Measurements from ENCODE around the gene SYNE2.

Gene SYNE2

DNA sequence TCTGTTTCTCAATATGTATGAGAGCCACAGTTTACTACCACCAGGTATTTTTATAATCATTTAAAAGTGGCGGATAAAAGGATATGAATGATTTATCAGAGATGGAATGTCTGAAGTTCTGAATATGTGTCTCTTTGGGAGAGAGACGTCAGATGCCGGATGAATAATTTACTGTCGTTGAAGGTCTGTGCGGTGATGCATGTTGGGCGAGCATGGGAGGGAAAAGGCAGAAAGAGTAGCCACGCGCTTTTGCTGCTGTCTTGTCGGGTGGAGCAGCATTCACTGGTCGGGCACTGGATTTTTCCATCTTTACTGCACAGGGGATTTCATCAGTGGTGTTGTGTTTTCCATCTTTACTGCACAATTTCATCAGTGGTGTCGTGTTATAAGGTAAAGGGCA lies 65.6 kb downstream of the SYNE2 start:
- no peak for DNase-seq

GRCh38 chr14:63922696-63923421 lies 70.1 kb downstream of the SYNE2 start:
- DNase-seq, result no peak

DNA sequence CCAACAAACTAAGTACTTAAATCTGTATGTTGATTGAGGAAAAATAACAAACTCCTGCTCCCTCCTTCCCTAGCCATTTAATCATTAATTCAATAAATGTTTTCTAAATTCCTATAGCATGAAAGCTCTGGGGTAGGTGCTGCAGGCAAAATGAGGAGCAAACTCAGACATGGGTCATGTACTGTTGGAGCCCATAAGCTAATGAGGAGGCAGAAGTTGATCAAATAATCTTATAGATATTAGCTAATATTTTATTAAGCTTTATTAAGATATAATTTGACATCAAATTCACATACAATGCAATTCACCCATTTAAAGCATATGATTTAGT lies 70.6 kb downstream of the SYNE2 start:
- DNase-seq, result no peak

GRCh38 chr14:63924375-63924774 lies 71.6 kb downstream of the SYNE2 start:
- no peak for DNase-seq

DNA sequence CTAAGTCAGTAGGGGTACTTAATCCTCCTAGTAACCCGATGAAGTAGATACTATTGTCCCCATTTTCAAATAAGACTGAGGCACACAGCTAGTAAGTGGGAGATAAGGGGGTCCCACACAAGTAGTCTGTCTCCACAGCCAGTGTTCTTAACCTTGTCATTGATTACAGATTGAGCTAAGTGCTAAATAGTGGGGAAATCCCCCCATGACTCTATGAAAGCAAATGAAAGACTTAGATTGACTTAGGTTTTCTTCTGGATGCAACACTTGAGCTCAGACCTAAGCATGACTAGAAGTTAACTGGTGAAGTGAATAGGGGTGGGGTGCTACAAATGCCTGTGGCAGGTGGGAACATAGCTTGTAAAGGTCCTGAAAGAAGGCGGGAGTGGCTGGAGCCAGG lies 73.8 kb downstream of the SYNE2 start:
- no peak for DNase-seq

GRCh38 chr14:63928744-63929174 lies 76.0 kb downstream of the SYNE2 start:
- DNase-seq, result no peak

DNA sequence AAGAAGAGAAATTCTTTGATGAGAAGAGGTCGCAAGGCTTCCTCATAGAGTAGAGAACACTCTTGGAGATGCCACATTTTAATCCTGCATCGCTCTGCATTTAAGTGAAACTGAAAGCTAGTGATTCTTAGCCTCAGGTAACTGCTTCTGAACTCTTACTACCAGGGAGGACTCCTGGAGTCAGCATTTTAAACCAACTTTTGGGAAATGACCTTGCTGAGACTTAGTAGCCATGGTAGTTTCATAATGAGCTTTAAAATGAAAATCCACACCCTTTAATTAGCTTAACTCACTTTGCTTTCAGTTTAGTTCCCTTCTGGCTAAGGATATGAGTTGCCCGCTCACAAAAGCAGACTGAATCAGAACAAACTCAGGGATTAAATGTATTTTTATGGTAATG lies 80.3 kb downstream of the SYNE2 start:
- peak in 1 of 2 donors; percentile 28 for DNase-seq

GRCh38 chr14:63933711-63934110 lies 80.9 kb downstream of the SYNE2 start:
- DNase-seq, result no peak

DNA sequence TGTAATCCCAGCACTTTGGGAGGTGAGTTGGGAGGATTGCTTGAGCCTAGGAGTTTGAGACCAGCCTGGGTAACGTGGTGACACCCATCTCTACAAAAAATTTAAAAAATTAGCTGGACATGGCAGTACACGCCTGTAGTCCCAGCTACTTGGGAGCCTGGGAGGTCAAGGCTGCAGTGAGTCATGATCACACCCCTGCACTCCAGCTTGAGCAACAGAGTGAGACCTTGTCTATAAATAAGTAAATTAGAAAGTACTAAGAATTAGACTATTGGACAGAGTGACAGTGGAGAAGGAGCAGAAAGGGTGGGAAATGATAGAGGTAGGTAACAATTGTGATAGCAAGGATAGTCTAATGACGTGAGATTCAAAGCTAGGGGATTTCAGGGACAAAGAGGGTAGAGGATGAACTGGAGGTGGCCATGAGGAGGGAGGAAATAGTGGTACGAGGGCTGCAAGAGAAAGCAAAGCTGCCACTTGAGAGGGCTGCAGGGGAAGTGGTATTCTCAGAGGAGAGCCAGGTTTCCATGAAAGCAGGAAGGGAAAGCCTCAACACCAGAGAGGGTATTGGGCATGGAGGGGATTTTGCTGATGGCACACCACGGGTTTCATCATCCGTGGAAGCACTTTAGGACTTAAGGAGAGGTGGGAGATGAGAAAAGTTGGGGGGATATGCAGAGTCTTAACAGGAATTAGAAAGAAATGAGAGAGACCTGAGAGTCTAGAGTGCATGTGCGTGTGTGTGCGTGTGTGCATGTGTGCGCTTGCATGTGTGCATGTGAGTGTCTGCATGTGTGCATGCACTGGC lies 85.6 kb downstream of the SYNE2 start:
- peak in 1 of 2 donors; percentile 42 for DNase-seq

GRCh38 chr14:63939006-63939270 lies 86.1 kb downstream of the SYNE2 start:
- no peak for DNase-seq

DNA sequence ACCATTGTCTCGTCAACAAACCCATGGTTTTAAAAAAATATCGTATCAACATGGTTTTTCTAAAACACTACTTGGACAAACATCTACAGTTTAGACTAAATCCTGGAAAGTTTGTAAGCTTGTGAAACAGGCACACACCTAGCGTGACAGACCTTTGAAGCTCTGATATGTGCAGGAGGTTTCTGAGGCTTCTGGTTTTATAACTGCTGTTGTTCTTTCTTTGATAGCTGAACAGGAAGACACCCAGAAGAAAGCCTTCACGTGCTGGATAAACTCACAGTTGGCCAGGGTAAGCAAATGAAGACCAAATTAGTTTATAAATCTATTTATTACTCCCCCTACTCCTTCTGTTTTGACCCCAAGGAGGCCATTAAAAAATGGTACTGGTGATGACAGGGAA lies 87.6 kb downstream of the SYNE2 start:
- peak in 1 of 2 donors; percentile 41 for DNase-seq

DNA sequence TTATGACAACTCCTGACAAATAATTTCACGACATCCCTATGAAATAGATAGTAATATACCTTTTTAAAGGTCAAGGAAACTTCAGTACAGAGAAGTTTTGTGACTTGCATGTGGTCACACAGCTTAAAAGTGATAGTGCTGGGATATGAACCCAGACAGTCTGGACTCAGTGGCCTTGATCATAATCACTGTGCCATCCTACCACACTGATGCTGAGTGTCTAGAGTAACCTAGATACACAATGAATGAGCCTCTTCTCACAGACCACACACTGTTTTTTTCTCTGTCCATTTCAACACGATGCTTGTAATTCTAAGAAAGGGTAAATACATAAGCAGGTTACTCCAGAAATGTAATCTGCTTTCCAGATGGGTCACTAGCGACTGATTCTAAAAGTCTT lies 88.2 kb downstream of the SYNE2 start:
- peak in 1 of 2 donors; percentile 29 for DNase-seq

- no peak for DNase-seq
These were observed 96.9 kb downstream of the SYNE2 start for GRCh38 chr14:63949696-63950095.

DNA sequence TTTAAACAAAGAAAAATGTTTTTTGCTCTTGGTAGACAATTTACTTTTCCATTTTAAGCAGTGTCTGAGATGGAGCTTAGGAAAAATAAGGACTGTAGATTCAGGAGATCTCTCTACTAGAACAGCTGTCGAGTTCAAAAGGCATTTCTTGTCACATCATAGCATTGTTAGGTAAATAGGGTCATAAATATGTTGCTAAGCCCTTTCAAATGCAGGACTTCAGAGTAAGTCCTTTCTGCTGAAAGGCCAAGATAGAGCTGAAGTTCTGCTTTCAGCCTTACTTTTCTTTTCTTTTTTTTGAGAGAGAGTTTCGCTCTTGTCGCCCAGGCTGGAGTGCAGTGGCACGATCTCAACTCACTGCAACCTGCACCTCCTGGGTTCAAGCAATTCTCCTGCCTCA lies 98.2 kb downstream of the SYNE2 start:
- no peak for DNase-seq

DNA sequence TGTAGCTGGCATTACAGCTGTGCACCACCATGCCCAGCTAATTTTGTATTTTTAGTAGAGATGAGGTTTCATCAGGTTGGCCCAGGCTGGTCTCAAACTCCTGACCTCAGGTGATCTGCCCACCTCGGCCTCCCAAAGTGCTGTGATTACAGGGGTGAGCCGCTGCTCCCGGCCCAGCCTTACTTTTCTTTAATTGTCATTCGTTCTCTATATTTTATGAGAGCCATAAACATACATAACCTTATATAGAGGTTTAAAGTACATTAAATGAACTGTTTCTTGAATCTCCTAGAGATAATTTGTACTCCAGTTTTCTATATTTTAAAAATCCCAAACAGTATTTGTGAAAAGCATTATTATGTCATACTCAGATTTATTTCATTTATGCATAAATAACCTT lies 98.6 kb downstream of the SYNE2 start:
- DNase-seq, result no peak

DNA sequence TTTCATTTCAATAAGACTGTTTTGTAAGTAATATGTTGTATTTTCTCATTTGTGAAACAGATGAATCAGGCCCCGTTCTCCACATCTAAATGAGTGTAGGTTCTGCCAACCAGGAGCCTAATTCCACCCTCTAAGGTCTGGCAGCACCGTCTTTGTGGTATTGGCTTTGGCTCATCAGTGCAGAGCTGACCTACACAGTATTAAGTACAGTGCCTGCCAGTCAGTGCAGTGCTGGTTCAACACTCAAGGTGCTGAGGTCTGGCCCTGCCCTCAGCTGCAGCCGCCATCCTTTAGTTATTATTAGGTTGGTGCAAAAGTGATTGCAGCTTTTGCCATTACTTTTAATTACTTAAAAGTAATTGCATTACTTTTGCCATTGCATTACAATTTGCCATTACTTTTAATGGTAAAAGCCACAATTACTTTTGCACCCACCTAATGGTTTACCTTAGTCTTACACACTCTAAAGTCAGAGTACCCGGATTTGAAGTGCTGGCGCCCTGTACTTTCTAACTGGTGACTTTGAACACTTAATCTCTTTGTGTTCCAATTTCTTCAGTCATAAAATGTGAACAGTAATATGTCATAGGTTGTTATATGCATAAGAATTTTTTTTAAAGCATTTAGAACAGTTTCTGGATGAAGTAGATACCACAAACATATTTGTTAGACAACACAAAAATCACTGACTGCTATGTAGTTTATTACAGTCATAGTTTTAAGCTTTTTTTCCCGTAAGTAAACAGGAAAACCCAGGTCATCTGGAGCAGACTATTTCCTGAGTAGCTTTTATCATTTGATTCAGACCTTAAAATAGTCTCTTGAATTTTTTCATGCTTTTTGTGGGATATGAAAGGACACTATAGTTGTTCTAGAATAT lies 99.5 kb downstream of the SYNE2 start:
- DNase-seq, result no peak

- DNase-seq, result no peak
These were observed 100.2 kb downstream of the SYNE2 start for GRCh38 chr14:63952933-63953437.

DNA sequence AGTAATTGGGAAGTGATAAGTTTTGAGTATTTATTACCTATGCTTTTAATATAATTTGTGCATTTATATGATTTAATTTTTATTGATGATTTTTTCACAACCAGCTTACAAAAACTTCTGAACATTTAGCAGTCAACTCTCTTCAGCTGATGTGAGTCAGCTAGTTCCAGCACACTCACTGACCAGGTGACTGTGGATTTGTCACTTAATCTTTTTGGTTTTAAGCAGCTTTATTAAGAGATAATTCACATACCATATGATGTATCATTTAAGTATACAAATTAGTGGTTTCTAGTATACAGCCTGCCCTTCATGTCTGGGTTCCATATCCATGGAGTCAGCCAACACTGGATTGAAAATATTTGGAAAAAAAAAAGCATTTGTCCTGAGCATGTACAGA lies 103.5 kb downstream of the SYNE2 start:
- DNase-seq, result no peak

DNA sequence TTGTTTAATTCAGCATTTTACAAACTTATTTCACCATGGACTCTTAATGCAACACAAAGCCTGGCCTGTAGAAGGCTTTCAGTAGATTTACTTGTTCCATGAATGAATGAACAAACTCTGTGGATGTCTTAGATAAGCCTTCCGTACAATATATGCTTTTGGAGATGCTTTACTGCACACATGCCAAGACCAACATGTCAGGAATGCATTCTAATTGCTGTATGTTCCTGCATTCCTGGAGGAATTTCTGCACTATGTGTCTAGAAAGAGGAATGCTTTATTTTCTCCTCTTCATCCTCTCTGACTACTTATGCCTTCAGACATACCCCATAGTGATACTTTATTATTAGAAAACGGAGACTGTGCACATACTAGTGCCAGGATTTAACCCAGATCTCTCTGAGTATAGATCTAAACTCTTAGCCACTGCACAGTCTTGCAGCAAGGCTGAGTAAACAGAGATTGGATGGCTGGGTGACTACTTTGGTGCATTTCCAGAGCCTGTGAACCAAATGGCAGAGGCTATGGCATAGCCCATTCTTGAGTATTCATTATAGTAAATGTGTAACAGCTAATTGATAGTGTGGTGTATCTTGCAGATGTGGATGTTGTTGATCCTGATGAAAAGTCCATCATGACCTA lies 108.2 kb downstream of the SYNE2 start:
- DNase-seq, result no peak

DNA sequence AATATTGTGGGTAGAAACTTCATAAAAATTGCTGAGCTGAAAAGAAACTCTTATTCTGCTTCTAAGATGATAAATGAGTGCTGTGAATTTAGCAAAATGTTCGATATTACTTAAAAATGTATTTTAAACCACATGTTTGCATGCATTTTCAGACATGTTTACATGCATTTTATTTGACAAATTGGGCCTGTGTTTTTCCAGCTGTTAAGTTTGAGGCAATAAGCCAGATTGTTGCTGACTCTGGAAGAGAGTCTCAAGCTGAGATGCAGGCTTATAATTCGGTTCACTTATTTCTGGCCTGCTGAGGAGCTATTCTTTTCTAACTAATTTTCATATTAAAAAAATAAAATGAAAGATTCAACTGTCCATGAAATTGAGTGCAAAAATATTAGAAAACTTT lies 110.1 kb downstream of the SYNE2 start:
- DNase-seq, result no peak

GRCh38 chr14:63963439-63963838 lies 110.6 kb downstream of the SYNE2 start:
- DNase-seq, result no peak

GRCh38 chr14:63964113-63964512 lies 111.3 kb downstream of the SYNE2 start:
- no peak for DNase-seq

DNA sequence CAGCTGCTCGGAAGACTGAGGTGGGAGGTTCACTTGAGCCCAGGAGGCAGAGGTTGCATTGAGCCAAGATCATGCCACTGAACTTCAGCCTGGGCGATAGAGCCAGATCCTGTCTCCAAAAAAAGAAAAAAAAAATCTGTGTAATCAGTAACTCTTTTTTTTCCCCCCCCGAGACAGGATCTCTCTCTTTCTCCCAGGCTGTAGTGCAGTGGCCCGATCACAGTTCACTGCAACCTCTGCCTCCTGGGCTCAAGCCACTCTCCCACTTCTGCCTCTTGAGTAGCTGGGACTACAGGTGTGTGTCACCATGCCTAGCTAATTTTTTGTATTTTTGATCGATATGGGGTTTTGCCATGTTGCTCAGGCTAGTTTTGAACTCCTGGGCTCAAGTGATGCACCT lies 113.6 kb downstream of the SYNE2 start:
- no peak for DNase-seq

Data from CD4-positive, alpha-beta T cell treated with Interleukin-4 for 1 hour (primary cell).